BE2C (cell line): ENCODE results near the gene RANBP10.

Experiments used
- DNase-seq: peaks from one replicate; pipeline ENCODE4 v3.0.0-alpha.2; 2020
- H3K27me3 ChIP-seq: fragments of 250-450 bp; sonication (Bioruptor Pico); 2 replicates; pipeline ENCODE4 v1.5.1; 2020; ENCODE audit warnings: mild to moderate bottlenecking
- H3K36me3 ChIP-seq: fragments of 250-450 bp; sonication (Bioruptor Pico); 2 replicates; pipeline ENCODE4 v1.5.1; 2020; ENCODE audit warnings: mild to moderate bottlenecking
- H3K4me1 ChIP-seq: fragments of 250-450 bp; sonication (Bioruptor Pico); 2 replicates; pipeline ENCODE4 v1.5.1; 2020
- H3K4me3 ChIP-seq: 2 replicates; pipeline ENCODE4 v1.5.1; 2011; ENCODE audit warnings: low read depth, low read length
- H3K9me3 ChIP-seq: fragments of 250-450 bp; sonication (Bioruptor Pico); 2 replicates; pipeline ENCODE4 v1.5.1; 2020
- CTCF ChIP-seq: IDR thresholded peaks from 2 replicates; pipeline ENCODE4 v1.5.1; 2012; ENCODE audit warnings: mild to moderate bottlenecking, low read depth, low read length

The RANBP10 gene

GRCh38 chr16:67704110-67704509, 102.2 kb downstream of the RANBP10 start:
- no peak for TF ChIP-seq CTCF
- Histone ChIP-seq H3K36me3 (no peaks in the 10 kb centered on the region; the same call in 1 of the 2 replicates), H3K9me3 (no peaks in the 10 kb centered on the region; the same call in 1 of the 2 replicates), H3K4me3 (no peak overlapping the region), H3K4me1 (no peaks in the 10 kb centered on the region), H3K27me3 (no peaks in the 10 kb centered on the region)
- DNase-seq: no peak

- DNase-seq: no peak
- Histone ChIP-seq H3K9me3 (no peaks in the 10 kb centered on the region; the same call in 1 of the 2 replicates), H3K27me3 (no peaks in the 10 kb centered on the region), H3K36me3 (peaks cover 3% of the 10 kb centered on the region; the same call in 1 of the 2 replicates), H3K4me1 (no peaks in the 10 kb centered on the region), H3K4me3 (no peak overlapping the region)
- no peak for TF ChIP-seq CTCF
Measured at GRCh38 chr16:67703626-67704025, 102.7 kb downstream of the RANBP10 start.

- Histone ChIP-seq H3K4me3 (no peak overlapping the region), H3K27me3 (no peaks in the 10 kb centered on the region)
- no peak for DNase-seq
Measured at GRCh38 chr16:67702130-67702529, 104.2 kb downstream of the RANBP10 start.

GRCh38 chr16:67701420-67701819, 104.9 kb downstream of the RANBP10 start:
- Histone ChIP-seq H3K4me3 (no peak overlapping the region), H3K27me3 (no peaks in the 10 kb centered on the region), H3K4me1 (no peaks in the 10 kb centered on the region), H3K36me3 (peaks cover 6% of the 10 kb centered on the region; the same call in 1 of the 2 replicates), H3K9me3 (no peaks in the 10 kb centered on the region; the same call in 1 of the 2 replicates)
- TF ChIP-seq CTCF: no peak
- DNase-seq: no peak

More at GRCh38 chr16:67702130-67702529, 104.2 kb downstream of the RANBP10 start:
- no peaks in the 10 kb centered on the region for H3K4me1 ChIP-seq
- peaks cover 6% of the 10 kb centered on the region; the same call in 1 of the 2 replicates for H3K36me3 ChIP-seq
- TF ChIP-seq CTCF: no peak
- no peaks in the 10 kb centered on the region; the same call in 1 of the 2 replicates for H3K9me3 ChIP-seq

GRCh38 chr16:67699265-67699664, 107.1 kb downstream of the RANBP10 start:
- Histone ChIP-seq H3K36me3 (peaks cover 6% of the 10 kb centered on the region; the same call in 1 of the 2 replicates), H3K9me3 (no peaks in the 10 kb centered on the region; the same call in 1 of the 2 replicates), H3K27me3 (no peaks in the 10 kb centered on the region), H3K4me1 (no peaks in the 10 kb centered on the region), H3K4me3 (no peak overlapping the region)
- no peak for TF ChIP-seq CTCF
- DNase-seq: no peak

- Histone ChIP-seq H3K36me3 (peaks cover 6% of the 10 kb centered on the region; the same call in 1 of the 2 replicates), H3K9me3 (no peaks in the 10 kb centered on the region; the same call in 1 of the 2 replicates), H3K27me3 (no peaks in the 10 kb centered on the region), H3K4me1 (no peaks in the 10 kb centered on the region), H3K4me3 (no peak overlapping the region)
- no peak for DNase-seq
- TF ChIP-seq CTCF: no peak
Measured at GRCh38 chr16:67697422-67698185, 108.8 kb downstream of the RANBP10 start.
